GM23338 (cell line): ENCODE results near the gene SZT2. TPM values are rescaled to one million over a fixed set of nuclear protein-coding genes. Genes with fewer than 3 reads are reported as not detected.

Experiments
- ATAC-seq: fragments of 200-7000 bp; cut with Tn5 transposase; 3 replicates; pipeline ENCODE4 v1.9.1; 2020
- DNase-seq: peaks from one replicate; pipeline ENCODE4 v3.0.0-alpha.2; 2015; ENCODE audit warnings: low spot score
- H2AFZ ChIP-seq: fragments of 200-600 bp; sonication (generic); 2 replicates; pipeline ENCODE4 v1.8.0; 2016; ENCODE audit warnings: antibody characterized with exemption, mild to moderate bottlenecking, moderate library complexity
- H3F3A ChIP-seq: fragments of 200-600 bp; sonication (generic); replicated peaks from 2 replicates; pipeline ENCODE4 v1.8.0; 2017; ENCODE audit warnings: antibody characterized with exemption, mixed run types, low read depth
- H3K27ac ChIP-seq: fragments of 200-600 bp; sonication (generic); 2 replicates; pipeline ENCODE4 v1.6.1; 2016; ENCODE audit warnings: low read depth
- H3K27me3 ChIP-seq: fragments of 200-600 bp; sonication (generic); 2 replicates; pipeline ENCODE4 v1.8.0; 2016; ENCODE audit warnings: mild to moderate bottlenecking, mixed run types, moderate library complexity; ENCODE audit not compliant: insufficient read depth
- H3K36me3 ChIP-seq: fragments of 200-600 bp; sonication (generic); 2 replicates; pipeline ENCODE4 v1.8.0; 2016; ENCODE audit warnings: mild to moderate bottlenecking; ENCODE audit not compliant: insufficient read depth
- H3K4me1 ChIP-seq: fragments of 200-600 bp; sonication (generic); 2 replicates; pipeline ENCODE4 v1.8.0; 2016; ENCODE audit warnings: mild to moderate bottlenecking, moderate library complexity; ENCODE audit not compliant: insufficient read depth
- H3K4me2 ChIP-seq: fragments of 200-600 bp; sonication (generic); 2 replicates; pipeline ENCODE4 v1.7.1; 2017; ENCODE audit warnings: mixed run types
- H3K4me3 ChIP-seq: fragments of 200-600 bp; sonication (generic); 2 replicates; pipeline ENCODE4 v1.6.1; 2016; ENCODE audit warnings: mixed run types
- H3K79me2 ChIP-seq: fragments of 200-600 bp; sonication (generic); replicated peaks from 2 replicates; pipeline ENCODE4 v1.8.0; 2017; ENCODE audit warnings: mild to moderate bottlenecking; ENCODE audit not compliant: insufficient read depth
- H3K9me2 ChIP-seq: fragments of 200-600 bp; sonication (generic); 2 replicates; pipeline ENCODE4 v1.8.0; 2017; ENCODE audit not compliant: insufficient read depth
- H4K20me1 ChIP-seq: fragments of 200-600 bp; sonication (generic); replicated peaks from 2 replicates; pipeline ENCODE4 v1.8.0; 2017; ENCODE audit warnings: mild to moderate bottlenecking; ENCODE audit not compliant: insufficient read depth
- H3K27ac Mint-ChIP-seq: 2 replicates; pipeline ENCODE4 v1.8.0; 2020; ENCODE audit warnings: inconsistent platforms, mild to moderate bottlenecking, moderate library complexity, mixed read lengths
- H3K27me3 Mint-ChIP-seq: 3 replicates; pipeline ENCODE4 v1.8.0; 2022; ENCODE audit warnings: low read depth, mild to moderate bottlenecking, moderate library complexity, mixed read lengths, inconsistent platforms; ENCODE audit not compliant: insufficient read depth, poor library complexity
- H3K36me3 Mint-ChIP-seq: 3 replicates; pipeline ENCODE4 v1.8.0; 2021; ENCODE audit warnings: low read depth, mild to moderate bottlenecking, inconsistent platforms, moderate library complexity, mixed read lengths
- H3K4me1 Mint-ChIP-seq: 3 replicates; pipeline ENCODE4 v1.8.0; 2020; ENCODE audit warnings: mild to moderate bottlenecking, inconsistent platforms, mixed read lengths
- H3K4me3 Mint-ChIP-seq: 3 replicates; pipeline ENCODE4 v1.8.0; 2021; ENCODE audit warnings: moderate library complexity, mild to moderate bottlenecking, inconsistent platforms, mixed read lengths
- H3K9me3 Mint-ChIP-seq: 3 replicates; pipeline ENCODE4 v1.8.0; 2020; ENCODE audit warnings: moderate library complexity, mild to moderate bottlenecking, inconsistent platforms, mixed read lengths
- EZH2 ChIP-seq: fragments of 200-600 bp; sonication (generic); IDR thresholded peaks from one replicate; pipeline ENCODE4 v1.8.0; 2017; ENCODE audit warnings: antibody characterized with exemption, mild to moderate bottlenecking, low read depth; ENCODE audit not compliant: unreplicated experiment
- EZH2phosphoT487 ChIP-seq: fragments of 200-600 bp; sonication (generic); IDR thresholded peaks from one replicate; pipeline ENCODE4 v1.8.1; 2018; ENCODE audit warnings: antibody characterized with exemption; ENCODE audit not compliant: unreplicated experiment
- JUNB ChIP-seq: IDR thresholded peaks from one replicate; pipeline ENCODE4 v1.6.1; 2016; ENCODE audit warnings: antibody characterized with exemption; ENCODE audit not compliant: unreplicated experiment
- NANOG ChIP-seq: IDR thresholded peaks from 2 replicates; pipeline ENCODE4 v1.6.1; 2016; ENCODE audit warnings: antibody characterized with exemption, borderline replicate concordance
- POLR2AphosphoS5 ChIP-seq: IDR thresholded peaks from 2 replicates; pipeline ENCODE4 v1.6.1; 2016; ENCODE audit warnings: antibody characterized with exemption, low read depth
- REST ChIP-seq: IDR thresholded peaks from one replicate; pipeline ENCODE4 v1.6.1; 2018; ENCODE audit warnings: antibody characterized with exemption; ENCODE audit not compliant: unreplicated experiment
- STAT1 ChIP-seq: IDR thresholded peaks from one replicate; pipeline ENCODE4 v1.6.1; 2016; ENCODE audit warnings: antibody characterized with exemption; ENCODE audit not compliant: unreplicated experiment
- ZNF462 ChIP-seq: fragments of 250-450 bp; sonication (Bioruptor Pico); IDR thresholded peaks from 2 replicates; pipeline ENCODE4 v1.5.0; 2020; ENCODE audit warnings: mild to moderate bottlenecking, moderate library complexity
- polyA plus RNA-seq: library from polyadenylated mRNA; unstranded; fragments of >200 nt; fragmentation: Nextera tagmentation; extraction: Ambion mirVana; gene quantifications from 2 replicates; pipeline ENCODE4 v1.2.1, GENCODE V29; 2016
- total RNA-seq: library from RNA; depleted of rRNA; stranded (reverse); fragments of >200 nt; shearing (Covaris generic); gene quantifications from 2 replicates; pipeline ENCODE4 v1.2.3, GENCODE V29; 2014
- TF ChIP-seq, protein P1 (sequence below): IDR thresholded peaks from 2 replicates; pipeline ENCODE4 v1.6.1; 2016; ENCODE audit warnings: antibody characterized with exemption
- TF ChIP-seq, protein P2 (sequence below), 2 experiments: fragments of 200-600 bp in 1 of 2; sonication (generic) in 1 of 2; conservative IDR thresholded peaks; 2 replicates each; pipeline versions ENCODE4 v1.5.1 to v1.6.1; 2016 to 2017; ENCODE audit warnings: antibody characterized with exemption in 2 of 2, low read depth in 2 of 2, mild to moderate bottlenecking in 2 of 2, moderate library complexity in 1 of 2

SZT2 gene
- total and polyA plus RNA-seq, 2 experiments from 2014 or later, result 4.1 to 16.1 TPM

GRCh38 chr1:43379476-43379875, 10.2 kb upstream of the SZT2 start:
- no peak overlapping the region for H3K4me2 ChIP-seq
- TF ChIP-seq, protein P1, sequence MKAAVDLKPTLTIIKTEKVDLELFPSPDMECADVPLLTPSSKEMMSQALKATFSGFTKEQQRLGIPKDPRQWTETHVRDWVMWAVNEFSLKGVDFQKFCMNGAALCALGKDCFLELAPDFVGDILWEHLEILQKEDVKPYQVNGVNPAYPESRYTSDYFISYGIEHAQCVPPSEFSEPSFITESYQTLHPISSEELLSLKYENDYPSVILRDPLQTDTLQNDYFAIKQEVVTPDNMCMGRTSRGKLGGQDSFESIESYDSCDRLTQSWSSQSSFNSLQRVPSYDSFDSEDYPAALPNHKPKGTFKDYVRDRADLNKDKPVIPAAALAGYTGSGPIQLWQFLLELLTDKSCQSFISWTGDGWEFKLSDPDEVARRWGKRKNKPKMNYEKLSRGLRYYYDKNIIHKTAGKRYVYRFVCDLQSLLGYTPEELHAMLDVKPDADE, result no peak
- no peak for TF ChIP-seq POLR2AphosphoS5
- no peaks in the 10 kb centered on the region for H3K79me2 ChIP-seq
- no peak overlapping the region for H3K4me3 Mint-ChIP-seq
- peaks cover 5% of the 10 kb centered on the region for H3K27me3 Mint-ChIP-seq
- H3K27ac Mint-ChIP-seq, result no peak overlapping the region
- no peak overlapping the region for H3K4me3 ChIP-seq
- H3K9me2 ChIP-seq, result no peaks in the 10 kb centered on the region
- H3K9me3 Mint-ChIP-seq, result no peaks in the 10 kb centered on the region
- H3K4me1 ChIP-seq, result no peaks in the 10 kb centered on the region
- peaks cover 3% of the 10 kb centered on the region for H3K4me1 Mint-ChIP-seq
- no peaks in the 10 kb centered on the region for H3F3A ChIP-seq
- ATAC-seq (no peak), DNase-seq (no peak)
- H3K36me3 Mint-ChIP-seq, result peaks cover 13% of the 10 kb centered on the region
- 0 out of 2 replicates have a peak, but pooled peaks cover 3% of the 10 kb centered on the region for H4K20me1 ChIP-seq
- no peaks in the 10 kb centered on the region for H3K27me3 ChIP-seq
- no peak overlapping the region for H3K27ac ChIP-seq
- H3K36me3 ChIP-seq, result no peaks in the 10 kb centered on the region
- H2AFZ ChIP-seq, result no peak overlapping the region

- H3K9me2 ChIP-seq, result no peaks in the 10 kb centered on the region
- peaks cover 5% of the 10 kb centered on the region; the same call in 1 of the 2 replicates for H4K20me1 ChIP-seq
- Mint-ChIP-seq H3K4me1 (peaks cover 3% of the 10 kb centered on the region), H3K4me3 (no peak overlapping the region), H3K27ac (no peak overlapping the region), H3K36me3 (peaks cover 34% of the 10 kb centered on the region), H3K27me3 (peaks cover 5% of the 10 kb centered on the region), H3K9me3 (no peaks in the 10 kb centered on the region)
- no peak for TF ChIP-seq NANOG
- no peak for TF ChIP-seq REST
- no peak for TF ChIP-seq STAT1
- TF ChIP-seq POLR2AphosphoS5, result no peak
- TF ChIP-seq, protein P2, sequence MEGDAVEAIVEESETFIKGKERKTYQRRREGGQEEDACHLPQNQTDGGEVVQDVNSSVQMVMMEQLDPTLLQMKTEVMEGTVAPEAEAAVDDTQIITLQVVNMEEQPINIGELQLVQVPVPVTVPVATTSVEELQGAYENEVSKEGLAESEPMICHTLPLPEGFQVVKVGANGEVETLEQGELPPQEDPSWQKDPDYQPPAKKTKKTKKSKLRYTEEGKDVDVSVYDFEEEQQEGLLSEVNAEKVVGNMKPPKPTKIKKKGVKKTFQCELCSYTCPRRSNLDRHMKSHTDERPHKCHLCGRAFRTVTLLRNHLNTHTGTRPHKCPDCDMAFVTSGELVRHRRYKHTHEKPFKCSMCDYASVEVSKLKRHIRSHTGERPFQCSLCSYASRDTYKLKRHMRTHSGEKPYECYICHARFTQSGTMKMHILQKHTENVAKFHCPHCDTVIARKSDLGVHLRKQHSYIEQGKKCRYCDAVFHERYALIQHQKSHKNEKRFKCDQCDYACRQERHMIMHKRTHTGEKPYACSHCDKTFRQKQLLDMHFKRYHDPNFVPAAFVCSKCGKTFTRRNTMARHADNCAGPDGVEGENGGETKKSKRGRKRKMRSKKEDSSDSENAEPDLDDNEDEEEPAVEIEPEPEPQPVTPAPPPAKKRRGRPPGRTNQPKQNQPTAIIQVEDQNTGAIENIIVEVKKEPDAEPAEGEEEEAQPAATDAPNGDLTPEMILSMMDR (conservative IDR thresholded peaks at IDR 0.05; ENCODE audit: low read depth in 2 of 2), result no peak
- TF ChIP-seq EZH2phosphoT487, result no peak
- no peak for TF ChIP-seq JUNB
- no peak for TF ChIP-seq ZNF462
- TF ChIP-seq EZH2, result no peak
- DNase-seq (no peak), ATAC-seq (no peak)
- no peaks in the 10 kb centered on the region for H3K79me2 ChIP-seq
- H3K4me2 ChIP-seq, result no peak overlapping the region
- no peaks in the 10 kb centered on the region for H3F3A ChIP-seq
- no peak overlapping the region for H3K27ac ChIP-seq
- no peak overlapping the region for H2AFZ ChIP-seq
- H3K4me3 ChIP-seq, result no peak overlapping the region
- H3K36me3 ChIP-seq, result peaks cover 15% of the 10 kb centered on the region
- H3K27me3 ChIP-seq, result no peaks in the 10 kb centered on the region
- H3K4me1 ChIP-seq, result no peaks in the 10 kb centered on the region
These were observed 8.1 kb upstream of the SZT2 start for GRCh38 chr1:43381612-43382011.
